Mesothelial cell of epicardium (in vitro differentiated cells): ENCODE results near the gene CTSA. TPM values are rescaled to one million over a fixed set of nuclear protein-coding genes. Genes with fewer than 3 reads are reported as not detected.

Source experiments
- DNase-seq, 2 experiments: peaks; one replicate each; pipeline ENCODE4 v3.0.0; 2021; ENCODE audit warnings: low spot score in 2 of 2; ENCODE audit not compliant: unreplicated experiment in 2 of 2
- H3K27ac Mint-ChIP-seq: 2 replicates; pipeline ENCODE4 v1.8.0; 2021; ENCODE audit warnings: mixed read lengths
- H3K27me3 Mint-ChIP-seq: 2 replicates; pipeline ENCODE4 v1.8.0; 2021; ENCODE audit warnings: low read depth, mixed read lengths
- H3K36me3 Mint-ChIP-seq: 2 replicates; pipeline ENCODE4 v1.8.0; 2021; ENCODE audit warnings: mixed read lengths
- H3K4me1 Mint-ChIP-seq: 2 replicates; pipeline ENCODE4 v1.8.0; 2021; ENCODE audit warnings: mixed read lengths
- H3K4me3 Mint-ChIP-seq: 2 replicates; pipeline ENCODE4 v1.8.0; 2021; ENCODE audit warnings: mild to moderate bottlenecking, moderate library complexity, mixed read lengths
- H3K9me3 Mint-ChIP-seq: 2 replicates; pipeline ENCODE4 v1.8.0; 2021; ENCODE audit warnings: mixed read lengths
- total RNA-seq: library from RNA; stranded (reverse); gene quantifications from 3 replicates; pipeline ENCODE4 v1.2.1, GENCODE V29; 2021
- TF ChIP-seq, protein P1 (sequence below): fragments of 200-600 bp; sonication (generic); IDR thresholded peaks from one replicate; pipeline ENCODE4 v1.5.0; 2021; ENCODE audit warnings: antibody characterized with exemption; ENCODE audit not compliant: unreplicated experiment

Gene CTSA
- total RNA-seq, 1 donor from 2014 or later: 86.7 TPM

DNA sequence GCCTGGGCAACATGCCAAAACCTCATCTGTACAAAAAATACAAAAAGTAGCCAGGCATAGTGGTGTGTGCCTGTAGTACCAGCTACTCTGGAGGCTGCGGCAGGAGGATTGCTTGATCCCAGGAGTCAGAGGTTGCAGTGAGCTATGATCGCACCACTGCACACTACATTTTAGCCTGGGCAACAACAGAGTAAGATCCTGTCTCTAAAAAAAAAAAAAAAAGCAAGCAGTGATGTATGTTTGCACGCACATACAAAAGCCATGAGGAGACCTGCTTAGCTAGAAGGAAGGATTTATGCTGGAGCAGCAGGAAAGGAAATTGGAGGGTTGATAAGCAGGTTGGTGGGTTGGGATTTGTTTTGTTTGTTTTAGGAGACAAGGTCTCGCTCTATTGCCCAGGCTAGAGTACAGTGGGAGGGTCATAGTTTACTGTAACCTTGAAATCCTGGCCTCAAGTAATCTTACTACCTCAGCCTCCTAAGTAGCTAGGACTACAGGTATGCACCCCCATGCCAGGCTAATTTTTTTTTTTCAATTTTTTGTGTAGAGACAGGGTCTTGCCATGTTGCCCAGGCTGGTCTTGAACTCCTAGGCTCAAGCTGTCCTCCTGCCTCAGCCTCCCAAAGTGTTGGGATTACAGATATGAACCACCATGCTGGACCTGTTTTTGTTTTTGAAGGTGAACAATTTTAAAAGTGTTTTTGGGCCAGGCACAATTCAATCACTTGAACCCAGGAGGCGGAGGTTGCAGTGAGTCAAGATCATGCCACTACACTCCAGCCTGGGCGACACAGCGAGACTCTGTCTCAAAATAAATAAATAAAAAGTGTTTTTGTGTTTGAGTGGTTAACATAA lies 29.7 kb upstream of the CTSA start:
- no peaks in the 10 kb centered on the region for H3K9me3 Mint-ChIP-seq
- no peak for DNase-seq
- no peak overlapping the region for H3K4me3 Mint-ChIP-seq
- peaks cover 28% of the 10 kb centered on the region for H3K4me1 Mint-ChIP-seq
- TF ChIP-seq, protein P1, sequence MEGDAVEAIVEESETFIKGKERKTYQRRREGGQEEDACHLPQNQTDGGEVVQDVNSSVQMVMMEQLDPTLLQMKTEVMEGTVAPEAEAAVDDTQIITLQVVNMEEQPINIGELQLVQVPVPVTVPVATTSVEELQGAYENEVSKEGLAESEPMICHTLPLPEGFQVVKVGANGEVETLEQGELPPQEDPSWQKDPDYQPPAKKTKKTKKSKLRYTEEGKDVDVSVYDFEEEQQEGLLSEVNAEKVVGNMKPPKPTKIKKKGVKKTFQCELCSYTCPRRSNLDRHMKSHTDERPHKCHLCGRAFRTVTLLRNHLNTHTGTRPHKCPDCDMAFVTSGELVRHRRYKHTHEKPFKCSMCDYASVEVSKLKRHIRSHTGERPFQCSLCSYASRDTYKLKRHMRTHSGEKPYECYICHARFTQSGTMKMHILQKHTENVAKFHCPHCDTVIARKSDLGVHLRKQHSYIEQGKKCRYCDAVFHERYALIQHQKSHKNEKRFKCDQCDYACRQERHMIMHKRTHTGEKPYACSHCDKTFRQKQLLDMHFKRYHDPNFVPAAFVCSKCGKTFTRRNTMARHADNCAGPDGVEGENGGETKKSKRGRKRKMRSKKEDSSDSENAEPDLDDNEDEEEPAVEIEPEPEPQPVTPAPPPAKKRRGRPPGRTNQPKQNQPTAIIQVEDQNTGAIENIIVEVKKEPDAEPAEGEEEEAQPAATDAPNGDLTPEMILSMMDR: no peak
- H3K27ac Mint-ChIP-seq: peak overlapping the region; percentile 43
- H3K36me3 Mint-ChIP-seq: no peaks in the 10 kb centered on the region
- no peaks in the 10 kb centered on the region for H3K27me3 Mint-ChIP-seq

DNA sequence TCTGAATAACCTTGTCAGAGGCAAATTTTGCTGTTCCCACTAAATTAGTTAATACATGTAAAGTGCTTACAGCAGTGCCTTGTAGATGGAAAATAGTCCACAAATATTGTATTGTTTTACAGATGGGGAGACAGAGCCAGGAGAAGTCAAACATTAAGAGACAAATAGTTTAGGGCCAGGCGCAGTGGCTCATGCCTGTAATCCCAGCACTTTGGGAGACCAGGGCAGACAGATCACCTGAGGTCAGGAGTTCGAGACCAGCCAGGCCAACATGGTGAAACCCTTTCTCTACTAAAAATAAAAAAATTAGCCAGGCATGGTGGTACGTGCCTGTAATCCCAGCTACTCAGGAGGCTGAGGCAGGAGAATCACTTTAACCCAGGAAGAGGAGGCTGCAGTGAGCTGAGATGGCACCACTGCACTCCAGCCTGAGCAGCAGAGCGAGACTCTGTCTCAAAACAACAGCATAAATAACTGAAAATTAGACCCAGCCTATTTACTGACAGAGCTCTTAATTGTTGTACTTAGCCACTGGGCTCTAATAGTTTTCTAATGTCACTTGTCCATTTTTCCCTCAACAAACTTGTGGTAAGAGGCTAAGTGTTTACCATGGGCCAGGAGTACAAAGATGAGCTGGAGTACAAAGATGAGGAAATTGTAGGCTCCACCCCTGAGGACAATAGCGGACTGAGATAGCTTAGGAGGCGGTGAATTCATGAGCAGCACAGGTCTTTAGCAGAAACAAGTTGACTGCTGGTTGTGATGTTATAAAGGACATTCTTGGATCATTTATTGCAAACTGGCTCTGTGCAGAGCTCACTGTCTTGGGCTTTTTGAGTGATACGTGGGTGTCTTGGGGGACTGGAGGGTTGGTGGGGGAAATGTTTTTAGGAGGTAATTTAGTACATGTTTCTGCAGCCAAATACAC lies 27.3 kb upstream of the CTSA start:
- Mint-ChIP-seq H3K4me3 (no peak overlapping the region), H3K4me1 (peaks cover 10% of the 10 kb centered on the region), H3K27me3 (no peaks in the 10 kb centered on the region), H3K36me3 (no peaks in the 10 kb centered on the region), H3K9me3 (no peaks in the 10 kb centered on the region), H3K27ac (no peak overlapping the region)
- TF ChIP-seq, protein P1: no peak
- DNase-seq: no peak

DNA sequence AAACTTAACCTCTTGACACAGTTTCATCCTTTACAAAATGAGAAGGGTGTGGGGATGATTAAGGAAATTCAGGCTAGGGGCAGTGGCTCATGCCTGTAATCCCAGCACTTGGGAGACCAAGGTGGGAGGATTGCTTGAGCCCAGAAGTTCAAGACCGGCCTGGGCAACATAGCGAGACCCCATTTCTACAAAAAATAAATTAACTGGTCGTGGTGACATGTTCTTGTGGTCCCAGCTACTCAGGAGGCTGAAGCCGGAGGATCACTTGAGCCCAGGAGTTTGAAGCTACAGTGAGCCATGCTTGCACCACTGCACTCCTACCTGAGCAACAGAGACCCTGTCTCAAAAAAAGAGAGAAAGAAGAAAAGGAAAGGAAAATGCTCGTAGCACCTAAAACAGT lies 24.7 kb upstream of the CTSA start:
- DNase-seq: no peak
- H3K36me3 Mint-ChIP-seq: no peaks in the 10 kb centered on the region
- TF ChIP-seq, protein P1: no peak
- no peaks in the 10 kb centered on the region for H3K27me3 Mint-ChIP-seq
- H3K4me3 Mint-ChIP-seq: no peak overlapping the region
- no peaks in the 10 kb centered on the region for H3K9me3 Mint-ChIP-seq
- H3K4me1 Mint-ChIP-seq: no peaks in the 10 kb centered on the region
- no peak overlapping the region for H3K27ac Mint-ChIP-seq

DNA sequence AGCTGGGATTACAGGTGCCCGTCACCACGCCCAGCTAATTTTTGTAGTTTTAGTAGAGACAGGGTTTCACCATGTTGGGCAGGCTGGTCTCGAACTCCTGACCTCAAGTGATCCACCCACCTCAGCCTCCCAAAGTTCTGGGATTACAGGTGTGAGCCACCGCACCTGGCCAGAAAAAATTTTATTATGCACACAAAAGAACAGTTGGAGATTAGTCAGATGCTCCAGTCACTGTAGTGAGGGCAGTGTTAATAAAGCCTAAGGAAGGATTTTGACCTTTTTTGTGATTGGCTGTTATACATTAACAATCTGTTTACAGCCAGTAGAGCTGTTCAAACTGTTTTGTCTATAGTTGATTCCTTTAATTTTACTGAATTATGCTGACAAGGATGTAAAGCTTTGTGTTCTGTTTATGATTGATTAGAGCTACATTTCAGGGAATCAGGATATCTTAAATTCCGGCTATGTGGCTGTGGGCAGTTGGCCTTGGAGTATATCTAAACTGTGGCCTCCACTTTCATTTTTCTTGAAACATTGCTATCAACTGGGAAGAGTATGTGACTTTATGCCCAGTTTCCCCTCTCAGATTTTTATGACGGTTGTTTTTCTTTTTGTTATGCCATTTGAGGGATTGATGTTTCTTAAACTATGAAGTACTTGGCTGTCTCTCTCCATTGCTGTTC lies 23.9 kb upstream of the CTSA start:
- Mint-ChIP-seq H3K27ac (no peak overlapping the region), H3K9me3 (no peaks in the 10 kb centered on the region), H3K27me3 (no peaks in the 10 kb centered on the region), H3K36me3 (peaks cover under 1% of the 10 kb centered on the region), H3K4me3 (no peak overlapping the region), H3K4me1 (no peaks in the 10 kb centered on the region)
- TF ChIP-seq, protein P1: no peak
- DNase-seq: no peak

DNA sequence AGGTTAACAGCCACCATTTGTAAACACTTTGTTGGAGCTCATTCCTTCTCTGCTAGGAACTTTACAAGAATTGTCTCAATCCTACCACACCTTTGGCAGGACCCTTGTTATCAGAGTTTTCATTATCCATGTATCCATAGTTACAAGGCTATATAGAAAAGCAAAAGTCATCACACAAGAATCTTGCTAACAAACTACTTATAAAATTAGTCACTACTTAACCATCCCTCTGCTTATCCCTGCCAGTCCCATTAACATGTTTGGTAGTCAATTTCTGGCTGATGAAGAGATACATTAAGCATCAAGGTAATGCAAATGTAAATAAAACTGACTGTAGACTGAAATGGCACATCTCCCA lies 23.3 kb upstream of the CTSA start:
- Mint-ChIP-seq H3K27ac (no peak overlapping the region), H3K27me3 (no peaks in the 10 kb centered on the region), H3K9me3 (no peaks in the 10 kb centered on the region), H3K4me1 (no peaks in the 10 kb centered on the region), H3K36me3 (peaks cover 1% of the 10 kb centered on the region), H3K4me3 (no peak overlapping the region)
- TF ChIP-seq, protein P1: no peak
- DNase-seq: no peak
